Activated CD4-positive, alpha-beta T cell treated with anti-CD3 and anti-CD28 coated beads for 1 hour (primary cell): ENCODE measurements around the gene SMARCB1.
A peak's percentile ranks its signal among the peaks of the same experiment; 100 is the strongest.
"Not testable (repeated sequence)": the region's sequence is repeated elsewhere in the genome, so short reads cannot be mapped to it uniquely, and the experiment has no call there.

Experiments used
- DNase-seq: peaks from one replicate; pipeline ENCODE4 v3.0.0-alpha.2; 2020

SMARCB1 gene

GRCh38 chr22:23847991-23848864 lies 61.5 kb downstream of the SMARCB1 start:
- DNase-seq = no peak

- peak; percentile 78 for DNase-seq
These were observed 62.5 kb downstream of the SMARCB1 start for GRCh38 chr22:23849009-23850006.

GRCh38 chr22:23850136-23850611 lies 63.4 kb downstream of the SMARCB1 start:
- no peak for DNase-seq

- no peak for DNase-seq
These were observed 70.2 kb downstream of the SMARCB1 start for GRCh38 chr22:23856721-23857605.

- DNase-seq = peak; percentile 89
These were observed 71.1 kb downstream of the SMARCB1 start, which contains the start of gene SLC2A11 for GRCh38 chr22:23857606-23858483. SLC2A11 (plus strand) TSS chr22:23857875; CDS start chr22:23858000, 125 bp downstream.

GRCh38 chr22:23858484-23858815 lies 71.7 kb downstream of the SMARCB1 start:
- DNase-seq = no peak

GRCh38 chr22:23859201-23859600 lies 72.4 kb downstream of the SMARCB1 start:
- no peak for DNase-seq

GRCh38 chr22:23860187-23860586 lies 73.4 kb downstream of the SMARCB1 start:
- not testable (repeated sequence) for DNase-seq

GRCh38 chr22:23862103-23862502 lies 75.3 kb downstream of the SMARCB1 start:
- no peak for DNase-seq

GRCh38 chr22:23864499-23865154 lies 77.9 kb downstream of the SMARCB1 start:
- DNase-seq = not testable (repeated sequence)

GRCh38 chr22:23868580-23868979 lies 81.8 kb downstream of the SMARCB1 start:
- no peak for DNase-seq

GRCh38 chr22:23874871-23875270 lies 88.1 kb downstream of the SMARCB1 start:
- no peak for DNase-seq

- no peak for DNase-seq
These were observed 89.0 kb downstream of the SMARCB1 start for GRCh38 chr22:23875801-23876200.

GRCh38 chr22:23877566-23877965 lies 90.8 kb downstream of the SMARCB1 start:
- no peak for DNase-seq

GRCh38 chr22:23878219-23878618 lies 91.5 kb downstream of the SMARCB1 start:
- DNase-seq = no peak

- no peak for DNase-seq
These were observed 95.6 kb downstream of the SMARCB1 start for GRCh38 chr22:23882370-23882769.

- no peak for DNase-seq
These were observed 96.9 kb downstream of the SMARCB1 start for GRCh38 chr22:23883658-23884057.

GRCh38 chr22:23884140-23884539 lies 97.4 kb downstream of the SMARCB1 start:
- DNase-seq = no peak
